IMR-90 (cell line): ENCODE results near the gene TYW5.

Experiments
- CEBPB ChIP-seq: IDR thresholded peaks from 2 replicates; pipeline ENCODE4 v1.6.1; 2012; ENCODE audit warnings: low read depth, low read length, improper control_type of control experiment
- CTCF ChIP-seq: conservative IDR thresholded peaks from 2 replicates; pipeline ENCODE4 v1.5.1; 2012; ENCODE audit warnings: mild to moderate bottlenecking, low read depth, low read length, improper control_type of control experiment
- MXI1 ChIP-seq: IDR thresholded peaks from 2 replicates; pipeline ENCODE4 v1.6.1; 2012; ENCODE audit warnings: low read depth, mild to moderate bottlenecking, low read length, moderate library complexity, borderline replicate concordance
- POLR2A ChIP-seq: IDR thresholded peaks from 2 replicates; pipeline ENCODE4 v1.6.1; 2012; ENCODE audit warnings: mild to moderate bottlenecking, low read depth, low read length
- RFX5 ChIP-seq: IDR thresholded peaks from 2 replicates; pipeline ENCODE4 v1.8.0; 2012; ENCODE audit warnings: low read depth, mild to moderate bottlenecking, low read length, moderate library complexity
- SMC3 ChIP-seq: fragments of 150-350 bp; IDR thresholded peaks from 2 replicates; pipeline ENCODE4 v1.6.1; 2016; ENCODE audit warnings: low read depth, mild to moderate bottlenecking, antibody characterized with exemption, low read length, moderate library complexity

- no peak for TF ChIP-seq CTCF
- TF ChIP-seq POLR2A, result no peak
- TF ChIP-seq CEBPB, result no peak
- no peak for TF ChIP-seq SMC3
- no peak for TF ChIP-seq MXI1
- TF ChIP-seq RFX5, result no peak
Measured at GRCh38 chr2:199911877-199912161, 43.5 kb downstream of the TYW5 start.
